ENCODE measurements around the gene FLVCR1. TPM values are rescaled to one million over a fixed set of nuclear protein-coding genes. Genes with fewer than 3 reads are reported as not detected.

Gene FLVCR1
- total and polyA plus RNA-seq, 9 of the 15 experiments (the other 6 are each of a cell fraction or from before 2014, with no cell fraction given) = 5.2 to 18.0 (median 12.5) TPM

DNA sequence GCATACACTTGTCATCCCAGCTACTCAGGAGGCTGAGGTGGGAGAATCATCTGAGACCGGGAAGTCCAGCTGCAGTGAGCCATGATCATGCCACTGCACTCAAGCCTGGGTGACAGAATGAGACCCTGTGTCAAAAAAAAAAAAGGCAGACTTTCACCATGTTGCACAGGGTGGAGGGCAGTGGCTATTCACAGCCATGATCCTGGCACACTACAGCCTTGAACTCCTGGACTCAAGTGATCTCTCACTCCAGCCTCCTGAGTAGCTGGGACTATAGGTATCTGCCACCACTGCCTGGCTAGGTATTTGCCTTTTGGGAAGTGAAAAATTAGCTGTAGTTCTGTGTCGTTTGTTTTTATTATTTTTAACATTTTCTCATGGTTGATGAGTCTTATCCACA lies 29.7 kb upstream of the FLVCR1 start:
- CTCF ChIA-PET (ENCODE audit: low intra/inter-chr PET ratio) = no interaction called here
- intact Hi-C loops (cut with micrococcal nuclease) = loop anchor here (1.0 kb wide), 1 partner anchor 13 kb away; no protein-coding TSS in a partner anchor
- BruUV-seq (replicated peaks) = no TSS peak
- Histone ChIP-seq H3K79me2 (ENCODE audit: control insufficient read depth, insufficient read depth, low read length) (no peaks in the 10 kb centered on the region), H4K20me1 (replicated peaks; ENCODE audit: control insufficient read depth, insufficient read depth, low read length) (no peaks in the 10 kb centered on the region), H3K36me3 (ENCODE audit: control insufficient read depth, insufficient read depth, low read length) (no peaks in the 10 kb centered on the region), H3K9ac (ENCODE audit: insufficient read depth in 1 of 2, low read depth in 2 of 2, low read length in 2 of 2) (no peak overlapping the region), H3K4me3 (no peak overlapping the region), H3K9me1 (ENCODE audit: control insufficient read depth, insufficient read depth, low read length) (no peaks in the 10 kb centered on the region), H3K9me3 (replicated peaks; ENCODE audit: control insufficient read depth, insufficient read depth, low read depth, low read length) (peaks cover 9% of the 10 kb centered on the region), H3K27me3 (ENCODE audit: control insufficient read depth in 2 of 2, insufficient read depth in 2 of 2, low read length in 2 of 2) (0 out of 5 replicates have a peak, but pooled peaks cover 0 to 4% of the 10 kb centered on the region in 2 experiments), H3K4me1 (replicated peaks in 1 of 2; ENCODE audit: control insufficient read depth in 2 of 2, insufficient read depth in 2 of 2, low read length in 2 of 2) (no peaks in the 10 kb centered on the region; a peak in 1 of 5 replicates), H2AFZ (ENCODE audit: low read depth, low read length) (no peak overlapping the region), H3K4me2 (ENCODE audit: insufficient read depth, low read length) (no peak overlapping the region), H3K27ac (ENCODE audit: extremely low read depth, low read depth, low read length) (no peak overlapping the region)
- DNase-seq (ENCODE audit: extremely low read depth in 1 of 4, low spot score in 3 of 4) = no peak
- no peak for ATAC-seq
- WGBS (ENCODE audit: insufficient coverage, low coverage, missing lambda C conversion rate) = 0% methylated on average over 2 of the region's 2 CpGs
- no peak for FAIRE-seq
- TF ChIP-seq ZNF280B (CRISPR knock-in tag; IDR thresholded peaks at IDR 0.05) (no peak), CBFB (CRISPR knock-in tag; IDR thresholded peaks at IDR 0.05) (no peak), RNF219 (CRISPR knock-in tag; IDR thresholded peaks at IDR 0.05) (no peak), RNF2 (IDR thresholded peaks at IDR 0.05) (no peak), HNRNPL (IDR thresholded peaks at IDR 0.05; ENCODE audit: low read depth, low read length) (no peak), HNRNPK (IDR thresholded peaks at IDR 0.05; ENCODE audit: low read depth, low read length, poor library complexity, severe bottlenecking) (no peak), SPI1 (IDR thresholded peaks at IDR 0.05; ENCODE audit: borderline replicate concordance, low read depth, low read length) (no peak), RCOR1 (IDR thresholded peaks at IDR 0.05; ENCODE audit: borderline replicate concordance in 1 of 2, low read depth in 2 of 2, low read length in 2 of 2) (no peak), ZNF764 (CRISPR knock-in tag; IDR thresholded peaks at IDR 0.05; ENCODE audit: low read depth) (no peak), ZC3H8 (IDR thresholded peaks at IDR 0.05) (no peak), ETS2 (tag; IDR thresholded peaks at IDR 0.05; ENCODE audit: borderline replicate concordance, poor library complexity, severe bottlenecking) (no peak), JUN (IDR thresholded peaks at IDR 0.05; ENCODE audit: borderline replicate concordance, low read depth, low read length) (no peak), JUN (CRISPR knock-in tag; IDR thresholded peaks at IDR 0.05; ENCODE audit: borderline replicate concordance) (no peak)
- TF ChIP-seq, protein P1, sequence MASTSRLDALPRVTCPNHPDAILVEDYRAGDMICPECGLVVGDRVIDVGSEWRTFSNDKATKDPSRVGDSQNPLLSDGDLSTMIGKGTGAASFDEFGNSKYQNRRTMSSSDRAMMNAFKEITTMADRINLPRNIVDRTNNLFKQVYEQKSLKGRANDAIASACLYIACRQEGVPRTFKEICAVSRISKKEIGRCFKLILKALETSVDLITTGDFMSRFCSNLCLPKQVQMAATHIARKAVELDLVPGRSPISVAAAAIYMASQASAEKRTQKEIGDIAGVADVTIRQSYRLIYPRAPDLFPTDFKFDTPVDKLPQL (IDR thresholded peaks at IDR 0.05; ENCODE audit: extremely low read depth, insufficient read length) = no peak
- TF ChIP-seq, protein P2, sequence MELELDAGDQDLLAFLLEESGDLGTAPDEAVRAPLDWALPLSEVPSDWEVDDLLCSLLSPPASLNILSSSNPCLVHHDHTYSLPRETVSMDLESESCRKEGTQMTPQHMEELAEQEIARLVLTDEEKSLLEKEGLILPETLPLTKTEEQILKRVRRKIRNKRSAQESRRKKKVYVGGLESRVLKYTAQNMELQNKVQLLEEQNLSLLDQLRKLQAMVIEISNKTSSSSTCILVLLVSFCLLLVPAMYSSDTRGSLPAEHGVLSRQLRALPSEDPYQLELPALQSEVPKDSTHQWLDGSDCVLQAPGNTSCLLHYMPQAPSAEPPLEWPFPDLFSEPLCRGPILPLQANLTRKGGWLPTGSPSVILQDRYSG (tag; conservative IDR thresholded peaks at IDR 0.05; ENCODE audit: low read depth) = no peak
- TF ChIP-seq, protein P3, sequence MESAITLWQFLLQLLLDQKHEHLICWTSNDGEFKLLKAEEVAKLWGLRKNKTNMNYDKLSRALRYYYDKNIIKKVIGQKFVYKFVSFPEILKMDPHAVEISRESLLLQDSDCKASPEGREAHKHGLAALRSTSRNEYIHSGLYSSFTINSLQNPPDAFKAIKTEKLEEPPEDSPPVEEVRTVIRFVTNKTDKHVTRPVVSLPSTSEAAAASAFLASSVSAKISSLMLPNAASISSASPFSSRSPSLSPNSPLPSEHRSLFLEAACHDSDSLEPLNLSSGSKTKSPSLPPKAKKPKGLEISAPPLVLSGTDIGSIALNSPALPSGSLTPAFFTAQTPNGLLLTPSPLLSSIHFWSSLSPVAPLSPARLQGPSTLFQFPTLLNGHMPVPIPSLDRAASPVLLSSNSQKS (CRISPR knock-in tag; IDR thresholded peaks at IDR 0.05) = no peak
- in situ Hi-C loops (cut with MboI) = no loop called here
- POLR2A ChIA-PET = interaction anchor here (0.6 kb wide), 1 partner anchor 1047 kb away, joined by 4 read pairs; no protein-coding TSS in a partner anchor
